ENCODE results near the gene MIB1. TPM values are rescaled to one million over a fixed set of nuclear protein-coding genes. Genes with fewer than 3 reads are reported as not detected.

Gene MIB1
- total RNA-seq, 1 experiment from 2014 or later = 56.1 TPM

DNA sequence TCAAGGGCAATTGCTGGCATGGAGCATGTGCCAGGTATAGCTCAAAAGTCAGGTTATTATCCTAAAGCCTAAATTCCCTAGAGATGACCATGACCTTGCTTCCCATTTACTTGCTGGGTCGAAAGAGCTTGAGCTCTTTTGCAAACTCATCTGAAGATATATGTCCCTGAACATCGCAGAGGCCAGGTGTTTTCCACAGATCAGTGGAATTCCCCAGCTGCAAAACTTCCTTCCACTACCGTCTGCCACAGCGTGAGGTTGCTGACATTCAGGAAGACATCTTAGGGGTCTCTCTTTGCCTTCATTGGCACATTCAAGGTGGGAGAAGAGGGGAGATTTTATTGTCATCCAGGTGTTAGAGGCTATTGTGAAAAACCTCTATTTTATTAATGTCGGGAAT lies 171.0 kb downstream of the MIB1 start:
- CTCF ChIA-PET = no interaction called here

More for the DNA sequence above, 171.0 kb downstream of the MIB1 start:
- Histone ChIP-seq H3K27ac (ENCODE audit: low read depth, low read length) (no peak overlapping the region), H4K20me1 (ENCODE audit: insufficient read depth) (no peaks in the 10 kb centered on the region), H2AFZ (ENCODE audit: low read depth, low read length, poor library complexity, severe bottlenecking) (no peak overlapping the region), H3K36me3 (ENCODE audit: control insufficient read depth in 1 of 2, insufficient read depth in 2 of 2, low read length in 2 of 2) (no peaks in the 10 kb centered on the region), H3K9me2 (ENCODE audit: insufficient read depth) (no peaks in the 10 kb centered on the region), H3K4me3 (replicated peaks in 1 of 2; ENCODE audit: low read depth in 1 of 2, low read length in 2 of 2) (no peak overlapping the region), H3K27me3 (ENCODE audit: insufficient read depth, low read length) (no peaks in the 10 kb centered on the region), H3K9me3 (ENCODE audit: control insufficient read depth in 1 of 2, insufficient read depth in 1 of 2, low read depth in 1 of 2, low read length in 2 of 2) (no peaks in the 10 kb centered on the region), H3K4me1 (ENCODE audit: control insufficient read depth in 1 of 2, insufficient read depth in 2 of 2, low read length in 2 of 2) (no peaks in the 10 kb centered on the region), H3K79me2 (ENCODE audit: insufficient read depth, low read length) (no peaks in the 10 kb centered on the region), H3K9ac (ENCODE audit: low read length) (no peak overlapping the region), H3K4me2 (ENCODE audit: low read length) (no peak overlapping the region)
- ChIA-PET RAD21 (ENCODE audit: low non-redundant PET in 1 of 2, low total read pairs in 2 of 2, uncharacterized antibody in 2 of 2, unreplicated experiment in 2 of 2) (no interaction called here), POLR2A (no interaction called here)
- no TSS peak for BruUV-seq (replicated peaks)
- intact Hi-C loops (cut with micrococcal nuclease) = loop anchor here (5.0 to 10.0 kb wide), 2 partner anchors 463 to 886 kb away; no protein-coding TSS in a partner anchor
- TF ChIP-seq, protein P1, sequence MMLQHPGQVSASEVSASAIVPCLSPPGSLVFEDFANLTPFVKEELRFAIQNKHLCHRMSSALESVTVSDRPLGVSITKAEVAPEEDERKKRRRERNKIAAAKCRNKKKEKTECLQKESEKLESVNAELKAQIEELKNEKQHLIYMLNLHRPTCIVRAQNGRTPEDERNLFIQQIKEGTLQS (IDR thresholded peaks at IDR 0.05) = no peak
- no peak for TF ChIP-seq YY1 (IDR thresholded peaks at IDR 0.05; ENCODE audit: extremely low read depth, insufficient replicate concordance, low read depth, low read length)
- TF ChIP-seq, protein P2, sequence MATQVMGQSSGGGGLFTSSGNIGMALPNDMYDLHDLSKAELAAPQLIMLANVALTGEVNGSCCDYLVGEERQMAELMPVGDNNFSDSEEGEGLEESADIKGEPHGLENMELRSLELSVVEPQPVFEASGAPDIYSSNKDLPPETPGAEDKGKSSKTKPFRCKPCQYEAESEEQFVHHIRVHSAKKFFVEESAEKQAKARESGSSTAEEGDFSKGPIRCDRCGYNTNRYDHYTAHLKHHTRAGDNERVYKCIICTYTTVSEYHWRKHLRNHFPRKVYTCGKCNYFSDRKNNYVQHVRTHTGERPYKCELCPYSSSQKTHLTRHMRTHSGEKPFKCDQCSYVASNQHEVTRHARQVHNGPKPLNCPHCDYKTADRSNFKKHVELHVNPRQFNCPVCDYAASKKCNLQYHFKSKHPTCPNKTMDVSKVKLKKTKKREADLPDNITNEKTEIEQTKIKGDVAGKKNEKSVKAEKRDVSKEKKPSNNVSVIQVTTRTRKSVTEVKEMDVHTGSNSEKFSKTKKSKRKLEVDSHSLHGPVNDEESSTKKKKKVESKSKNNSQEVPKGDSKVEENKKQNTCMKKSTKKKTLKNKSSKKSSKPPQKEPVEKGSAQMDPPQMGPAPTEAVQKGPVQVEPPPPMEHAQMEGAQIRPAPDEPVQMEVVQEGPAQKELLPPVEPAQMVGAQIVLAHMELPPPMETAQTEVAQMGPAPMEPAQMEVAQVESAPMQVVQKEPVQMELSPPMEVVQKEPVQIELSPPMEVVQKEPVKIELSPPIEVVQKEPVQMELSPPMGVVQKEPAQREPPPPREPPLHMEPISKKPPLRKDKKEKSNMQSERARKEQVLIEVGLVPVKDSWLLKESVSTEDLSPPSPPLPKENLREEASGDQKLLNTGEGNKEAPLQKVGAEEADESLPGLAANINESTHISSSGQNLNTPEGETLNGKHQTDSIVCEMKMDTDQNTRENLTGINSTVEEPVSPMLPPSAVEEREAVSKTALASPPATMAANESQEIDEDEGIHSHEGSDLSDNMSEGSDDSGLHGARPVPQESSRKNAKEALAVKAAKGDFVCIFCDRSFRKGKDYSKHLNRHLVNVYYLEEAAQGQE (IDR thresholded peaks at IDR 0.05; ENCODE audit: low read depth) = no peak
- no peak for TF ChIP-seq SIN3A (IDR thresholded peaks at IDR 0.05; ENCODE audit: low read depth)
- no peak for TF ChIP-seq ZFX (IDR thresholded peaks at IDR 0.05)
- TF ChIP-seq SRF (IDR thresholded peaks at IDR 0.05; ENCODE audit: low read depth) = no peak
- TF ChIP-seq RAD21 (IDR thresholded peaks at IDR 0.05; ENCODE audit: low read depth) = no peak
- no peak for TF ChIP-seq EZH2 (IDR thresholded peaks at IDR 0.05)
- TF ChIP-seq CTCF (IDR thresholded peaks at IDR 0.05 in 2 of 3, conservative IDR thresholded peaks at IDR 0.05 in 1 of 3; ENCODE audit: borderline replicate concordance in 1 of 3, insufficient read depth in 1 of 3, low read depth in 2 of 3, low read length in 2 of 3) = no peak
- no peak for TF ChIP-seq SP1 (IDR thresholded peaks at IDR 0.05; ENCODE audit: low read depth)
- no peak for TF ChIP-seq ZBTB33 (IDR thresholded peaks at IDR 0.05; ENCODE audit: extremely low read depth, insufficient replicate concordance, low read length)
- TF ChIP-seq ELF1 (IDR thresholded peaks at IDR 0.05; ENCODE audit: borderline replicate concordance, low read depth) = no peak
- no peak for DNase-seq (ENCODE audit: low read depth, low spot score)
- ATAC-seq = no peak

All from HCT116 (cell line).